Amniotic epithelial cell (primary cell): Measurements from ENCODE around the gene ACTG2.

ENCODE experiments used
- DNase-seq: peaks from one replicate; pipeline ENCODE4 v3.0.0-alpha.2; 2010; ENCODE audit warnings: low read depth

Gene ACTG2

DNA sequence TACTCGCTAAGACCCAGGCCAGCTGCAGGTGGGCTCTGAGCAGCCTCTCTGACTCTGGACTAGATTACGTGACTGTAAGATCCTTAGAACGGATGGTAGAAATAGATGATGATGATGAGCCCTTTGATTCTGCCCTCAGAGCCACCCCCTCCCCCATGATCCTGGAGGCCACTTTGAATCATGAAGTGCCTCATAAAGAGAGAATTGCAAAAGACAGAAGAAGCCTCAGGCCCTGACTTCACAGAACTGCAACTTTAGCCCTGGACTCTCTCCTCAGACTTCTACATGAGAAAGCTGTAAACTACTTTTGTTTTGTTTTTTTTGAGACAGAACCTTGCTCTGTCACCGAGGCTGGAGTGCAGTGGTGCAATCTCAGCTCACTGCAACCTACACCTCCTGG is 76.5 kb downstream of the ACTG2 start:
- no peak for DNase-seq
